H1 (cell line): ENCODE results near the gene TNFRSF14. TPM values are rescaled to one million over a fixed set of nuclear protein-coding genes. Genes with fewer than 3 reads are reported as not detected.

Experiments
- CTCF ChIA-PET: fragments of 300-600 bp; sonication (Branson Sonifier 250); formaldehyde crosslinking; loops from one replicate; lab custom pipeline; 2021; ENCODE audit not compliant: partially characterized antibody; lab: Charles Lee
- POLR2A ChIA-PET: fragments of 300-600 bp; sonication (Branson Sonifier 250); formaldehyde crosslinking; loops from one replicate; lab custom pipeline; 2021; ENCODE audit warnings: inconsistent platforms; ENCODE audit not compliant: partially characterized antibody; lab: Charles Lee
- DNase-seq, 2 experiments: peaks; one replicate each; pipeline versions ENCODE4 v3.0.0 to v3.0.0-alpha.2; 2010 to 2022; ENCODE audit warnings: low spot score in 2 of 2, low read depth in 1 of 2, mixed read lengths in 1 of 2
- FAIRE-seq: peaks from 2 replicates; lab custom pipeline; 2011; peaks lifted over from hg19 to GRCh38; lab: Jason Lieb, UNC
- H2AFZ ChIP-seq: 2 replicates; pipeline ENCODE4 v1.8.1; 2012; ENCODE audit warnings: low read length, inconsistent platforms
- H2AK5ac ChIP-seq: 2 replicates; pipeline ENCODE4 v1.6.1; 2013; ENCODE audit warnings: low read depth, low read length
- H2BK120ac ChIP-seq: replicated peaks from 2 replicates; pipeline ENCODE3; 2013; ENCODE audit warnings: low read depth, low read length, inconsistent platforms
- H2BK12ac ChIP-seq: 2 replicates; pipeline ENCODE4 v1.6.1; 2013; ENCODE audit warnings: low read depth, low read length
- H2BK15ac ChIP-seq: 2 replicates; pipeline ENCODE4 v1.6.1; 2013; ENCODE audit warnings: low read length
- H2BK20ac ChIP-seq: 2 replicates; pipeline ENCODE4 v1.6.1; 2013; ENCODE audit warnings: low read length
- H2BK5ac ChIP-seq: 2 replicates; pipeline ENCODE4 v1.6.1; 2013; ENCODE audit warnings: low read depth, low read length
- H3K14ac ChIP-seq: 2 replicates; pipeline ENCODE4 v1.6.1; 2013; ENCODE audit warnings: inconsistent platforms; ENCODE audit not compliant: insufficient read length
- H3K18ac ChIP-seq: 2 replicates; pipeline ENCODE4 v1.6.1; 2013; ENCODE audit warnings: low read length; ENCODE audit errors: extremely low read depth
- H3K23ac ChIP-seq: 2 replicates; pipeline ENCODE4 v1.6.1; 2013; ENCODE audit warnings: inconsistent platforms; ENCODE audit not compliant: insufficient read length
- H3K23me2 ChIP-seq: 2 replicates; pipeline ENCODE4 v1.6.1; 2013; ENCODE audit warnings: low read depth, low read length
- H3K27ac ChIP-seq: 2 replicates; pipeline ENCODE4 v1.6.1; 2011; ENCODE audit warnings: low read depth, low read length, inconsistent platforms
- H3K27me3 ChIP-seq, 4 experiments: replicated peaks in 1 of 4; 1 replicate in 1 of 4; 2 replicates in 3 of 4; pipeline versions ENCODE4 v1.6.1 to v1.8.1; 2011 to 2013; ENCODE audit warnings: low read length in 3 of 4, mild to moderate bottlenecking in 3 of 4, inconsistent platforms in 2 of 4, mixed read lengths in 2 of 4, moderate library complexity in 1 of 4; ENCODE audit not compliant: control insufficient read depth in 3 of 4, insufficient read depth in 3 of 4; ENCODE audit errors: extremely low read depth in 1 of 4
- H3K36me3 ChIP-seq, 4 experiments: 2 replicates each; pipeline versions ENCODE4 v1.6.1 to v1.8.1; 2011 to 2013; ENCODE audit warnings: mild to moderate bottlenecking in 4 of 4, low read length in 3 of 4, moderate library complexity in 2 of 4, control low read depth in 1 of 4, inconsistent platforms in 1 of 4; ENCODE audit not compliant: insufficient read depth in 4 of 4, control insufficient read depth in 2 of 4
- H3K4ac ChIP-seq: replicated peaks from 2 replicates; pipeline ENCODE3; 2013; ENCODE audit warnings: low read length, low read depth, mixed read lengths, inconsistent platforms; ENCODE audit not compliant: insufficient read length
- H3K4me1 ChIP-seq, 4 experiments: replicated peaks in 1 of 4; 1 replicate in 1 of 4; 2 replicates in 3 of 4; pipeline versions ENCODE4 v1.6.1 to v1.8.1; 2011 to 2013; ENCODE audit warnings: low read length in 3 of 4, inconsistent platforms in 2 of 4, mixed read lengths in 1 of 4; ENCODE audit not compliant: insufficient read depth in 4 of 4, control insufficient read depth in 3 of 4
- H3K4me2 ChIP-seq, 2 experiments: 2 replicates each; pipeline versions ENCODE4 v1.6.1 to v1.8.1; 2011 to 2013; ENCODE audit warnings: low read depth in 2 of 2, low read length in 2 of 2, control low read depth in 1 of 2, inconsistent platforms in 1 of 2, mild to moderate bottlenecking in 1 of 2; ENCODE audit not compliant: insufficient read depth in 1 of 2
- H3K4me3 ChIP-seq, 4 experiments: fragments of 200-600, 300-600 bp in 1 of 4; sonication (generic), shearing (Covaris generic), sonication (Bioruptor Twin) in 1 of 4; 2 replicates each; pipeline versions ENCODE4 v1.5.1 to v1.8.1; 2011 to 2016; ENCODE audit warnings: low read length in 4 of 4, low read depth in 3 of 4, control low read depth in 2 of 4, inconsistent platforms in 2 of 4, mild to moderate bottlenecking in 2 of 4, mixed read lengths in 1 of 4, moderate library complexity in 1 of 4; ENCODE audit not compliant: insufficient read depth in 2 of 4; ENCODE audit errors: extremely low read depth in 1 of 4
- H3K56ac ChIP-seq: replicated peaks from 2 replicates; pipeline ENCODE3; 2013; ENCODE audit warnings: low read depth, mild to moderate bottlenecking, mixed read lengths, low read length, inconsistent platforms; ENCODE audit not compliant: insufficient read length
- H3K79me1 ChIP-seq: 2 replicates; pipeline ENCODE4 v1.6.1; 2013; ENCODE audit warnings: low read depth, low read length, control low read depth
- H3K79me2 ChIP-seq, 2 experiments: 2 replicates each; pipeline versions ENCODE4 v1.6.1 to v1.8.1; 2012 to 2013; ENCODE audit warnings: low read length in 2 of 2, mild to moderate bottlenecking in 2 of 2, inconsistent platforms in 1 of 2; ENCODE audit not compliant: insufficient read depth in 2 of 2, control insufficient read depth in 1 of 2
- H3K9ac ChIP-seq, 4 experiments: replicated peaks in 1 of 4; 1 replicate in 1 of 4; 2 replicates in 3 of 4; pipeline versions ENCODE4 v1.6.1 to v1.8.1; 2011 to 2013; ENCODE audit warnings: low read depth in 3 of 4, low read length in 3 of 4, control low read depth in 2 of 4, mild to moderate bottlenecking in 2 of 4, moderate library complexity in 2 of 4, inconsistent platforms in 1 of 4; ENCODE audit errors: extremely low read depth in 1 of 4
- H3K9me3 ChIP-seq, 2 experiments: 2 replicates each; pipeline versions ENCODE4 v1.6.1 to v1.8.1; 2012 to 2013; ENCODE audit warnings: mild to moderate bottlenecking in 2 of 2, moderate library complexity in 2 of 2, control low read depth in 1 of 2, inconsistent platforms in 1 of 2, low read depth in 1 of 2, low read length in 1 of 2, mixed read lengths in 1 of 2; ENCODE audit not compliant: insufficient read depth in 2 of 2
- H4K20me1 ChIP-seq, 2 experiments: replicated peaks in 1 of 2; 2 replicates each; pipeline versions ENCODE3 to v1.8.1; 2011 to 2013; ENCODE audit warnings: inconsistent platforms in 2 of 2, low read length in 2 of 2, mild to moderate bottlenecking in 1 of 2; ENCODE audit not compliant: insufficient read depth in 2 of 2, control insufficient read depth in 1 of 2
- H4K5ac ChIP-seq: 2 replicates; pipeline ENCODE4 v1.6.1; 2013; ENCODE audit warnings: low read length, low read depth, mixed read lengths, inconsistent platforms; ENCODE audit not compliant: insufficient read length
- H4K8ac ChIP-seq: 2 replicates; pipeline ENCODE4 v1.8.0; 2013; ENCODE audit warnings: mild to moderate bottlenecking, moderate library complexity, low read length, inconsistent platforms; ENCODE audit not compliant: insufficient read depth; ENCODE audit errors: extremely low read depth
- H4K91ac ChIP-seq: replicated peaks from 2 replicates; pipeline ENCODE3; 2013; ENCODE audit warnings: low read length, mixed read lengths, inconsistent platforms; ENCODE audit not compliant: insufficient read length
- EP300 ChIP-seq, 2 experiments: IDR thresholded peaks; 1 replicate in 1 of 2; 2 replicates in 1 of 2; pipeline ENCODE4 v1.6.1; 2011 to 2012; ENCODE audit warnings: low read depth in 2 of 2, low read length in 2 of 2, mild to moderate bottlenecking in 2 of 2, borderline replicate concordance in 1 of 2, inconsistent platforms in 1 of 2, moderate library complexity in 1 of 2
- EZH2 ChIP-seq: fragments of 200-600 bp; sonication (generic); IDR thresholded peaks from 2 replicates; pipeline ENCODE4 v1.7.1; 2012; ENCODE audit warnings: low read depth, mild to moderate bottlenecking, moderate library complexity, low read length, inconsistent platforms; ENCODE audit not compliant: severe bottlenecking
- GABPA ChIP-seq: IDR thresholded peaks from 2 replicates; pipeline ENCODE4 v1.6.1; 2011; ENCODE audit warnings: mild to moderate bottlenecking, low read length, moderate library complexity, borderline replicate concordance; ENCODE audit not compliant: insufficient read depth
- MAFK ChIP-seq: IDR thresholded peaks from 2 replicates; pipeline ENCODE4 v1.6.1; 2012; ENCODE audit warnings: low read depth, mild to moderate bottlenecking, improper control_type of control experiment, low read length
- PHF8 ChIP-seq: fragments of 200-600 bp; sonication (generic); conservative IDR thresholded peaks from 2 replicates; pipeline ENCODE4 v1.7.1; 2012; ENCODE audit warnings: low read depth, mild to moderate bottlenecking, inconsistent platforms, low read length, moderate library complexity
- SIRT6 ChIP-seq: IDR thresholded peaks from one replicate; pipeline ENCODE4 v1.7.1; 2012; ENCODE audit warnings: low read length, inconsistent platforms
- SP1 ChIP-seq: IDR thresholded peaks from 2 replicates; pipeline ENCODE4 v1.6.1; 2011; ENCODE audit warnings: low read depth, low read length
- SP4 ChIP-seq: IDR thresholded peaks from 2 replicates; pipeline ENCODE4 v1.6.1; 2012; ENCODE audit warnings: low read length, inconsistent platforms
- SUZ12 ChIP-seq: fragments of 200-600 bp; sonication (generic); IDR thresholded peaks from 2 replicates; pipeline ENCODE4 v1.6.1; 2012; ENCODE audit warnings: mild to moderate bottlenecking, inconsistent platforms, low read length, moderate library complexity, mixed read lengths
- WGBS, 2 experiments: shearing (Covaris generic) in 1 of 2; methylation state at CpG; one replicate each; pipeline versions ENCODE4 v1.1.6 to v1.1.7; 2013 to 2015; ENCODE audit warnings: low lambda C conversion rate in 2 of 2, mixed read lengths in 2 of 2, inconsistent platforms in 1 of 2, low coverage in 1 of 2, missing lambda C conversion rate in 1 of 2; ENCODE audit not compliant: insufficient replicate concordance in 2 of 2, insufficient coverage in 1 of 2, insufficient read length in 1 of 2; ENCODE audit errors: extremely low coverage in 1 of 2, missing lambda C conversion rate in 1 of 2; 5-methylcytosine and 5-hydroxymethylcytosine counted together
- polyA plus RNA-seq, 7 experiments: library from polyadenylated mRNA; depleted of rRNA in 3 of 7; stranded (reverse) in 5 of 7; unstranded in 2 of 7; fragments of >200 nt in 5 of 7; fragments of 200-250 nt in 2 of 7; gene quantifications; 1 replicate in 5 of 7; 2 replicates in 1 of 7; 4 replicates in 1 of 7; pipeline versions ENCODE4 v1.2.1 to v1.2.3, GENCODE V29; 2011 to 2013; ENCODE audit warnings: missing spikeins in 2 of 7, mixed read lengths in 2 of 7
- total RNA-seq: library from RNA; stranded (reverse); fragmentation: NEBNext Ultra II Directional; extraction: Animal tissue kit (Norgen Biotek cat#: 25700); gene quantifications from 2 replicates; pipeline ENCODE4 v1.2.1, GENCODE V29; 2021

TNFRSF14 gene
- total and polyA plus RNA-seq, 2 of the 8 experiments (the other 6 are each of a cell fraction or from before 2014, with no cell fraction given) = 0.36 to 0.50 TPM

- Histone ChIP-seq H3K79me2 (no peaks in the 10 kb centered on the region), H3K9ac (no peak overlapping the region), H3K9me3 (peaks cover 3 to 12% of the 10 kb centered on the region in 2 experiments), H3K14ac (no peak overlapping the region), H4K5ac (no peak overlapping the region), H2BK15ac (no peak overlapping the region), H4K20me1 (no peaks in the 10 kb centered on the region), H3K4me2 (no peak overlapping the region), H3K4ac (no peak overlapping the region), H3K23me2 (no peaks in the 10 kb centered on the region), H4K91ac (no peak overlapping the region), H3K4me1 (peaks cover 0 to 3% (median 0%) of the 10 kb centered on the region in 4 experiments; a peak in 2 of 7 replicates), H4K8ac (no peak overlapping the region), H2BK120ac (no peak overlapping the region), H3K56ac (no peak overlapping the region), H2AK5ac (no peak overlapping the region), H2BK12ac (no peak overlapping the region), H3K79me1 (no peaks in the 10 kb centered on the region), H3K23ac (no peak overlapping the region), H3K4me3 (no peak overlapping the region), H2BK5ac (no peak overlapping the region), H3K18ac (no peak overlapping the region), H3K27me3 (peaks cover 0 to 3% (median 0%) of the 10 kb centered on the region in 4 experiments; a peak in 1 of 7 replicates), H3K27ac (no peak overlapping the region), H3K36me3 (no peaks in the 10 kb centered on the region)
- no peak for FAIRE-seq
- 85% methylated on average over 11 of the region's 11 CpGs; no CpG with 5 or more reads in 1 of the 2 experiments for WGBS, 2 experiments
- POLR2A ChIA-PET = no interaction called here
- CTCF ChIA-PET = no interaction called here
- DNase-seq = peak in 1 of 2 experiments; percentile 40
- TF ChIP-seq SP1 = no peak
- no peak for TF ChIP-seq EP300 (IDR thresholded peaks at IDR 0.05; ENCODE audit: borderline replicate concordance in 1 of 2, low read depth in 2 of 2, low read length in 2 of 2)
- TF ChIP-seq GABPA = no peak
- TF ChIP-seq SUZ12 = no peak
- TF ChIP-seq PHF8 = no peak
- TF ChIP-seq SIRT6 = no peak
- no peak for TF ChIP-seq EZH2
- TF ChIP-seq SP4 = no peak
- TF ChIP-seq MAFK = no peak
- TF ChIP-seq, all 59 proteins: peak for 0
- Histone ChIP-seq H2BK20ac (no peak overlapping the region), H2AFZ (no peak overlapping the region)
Measured at GRCh38 chr1:2612591-2613365, 56.6 kb downstream of the TNFRSF14 start.
